ENCODE data around the gene RASSF5. TPM values are rescaled to one million over a fixed set of nuclear protein-coding genes. Genes with fewer than 3 reads are reported as not detected.
A peak's percentile ranks its signal among the peaks of the same experiment; 100 is the strongest.

The RASSF5 gene
- total and polyA plus RNA-seq, 9 of the 15 experiments (the other 6 are each of a cell fraction or from before 2014, with no cell fraction given): 6.1 to 41.0 (median 25.2) TPM

DNA sequence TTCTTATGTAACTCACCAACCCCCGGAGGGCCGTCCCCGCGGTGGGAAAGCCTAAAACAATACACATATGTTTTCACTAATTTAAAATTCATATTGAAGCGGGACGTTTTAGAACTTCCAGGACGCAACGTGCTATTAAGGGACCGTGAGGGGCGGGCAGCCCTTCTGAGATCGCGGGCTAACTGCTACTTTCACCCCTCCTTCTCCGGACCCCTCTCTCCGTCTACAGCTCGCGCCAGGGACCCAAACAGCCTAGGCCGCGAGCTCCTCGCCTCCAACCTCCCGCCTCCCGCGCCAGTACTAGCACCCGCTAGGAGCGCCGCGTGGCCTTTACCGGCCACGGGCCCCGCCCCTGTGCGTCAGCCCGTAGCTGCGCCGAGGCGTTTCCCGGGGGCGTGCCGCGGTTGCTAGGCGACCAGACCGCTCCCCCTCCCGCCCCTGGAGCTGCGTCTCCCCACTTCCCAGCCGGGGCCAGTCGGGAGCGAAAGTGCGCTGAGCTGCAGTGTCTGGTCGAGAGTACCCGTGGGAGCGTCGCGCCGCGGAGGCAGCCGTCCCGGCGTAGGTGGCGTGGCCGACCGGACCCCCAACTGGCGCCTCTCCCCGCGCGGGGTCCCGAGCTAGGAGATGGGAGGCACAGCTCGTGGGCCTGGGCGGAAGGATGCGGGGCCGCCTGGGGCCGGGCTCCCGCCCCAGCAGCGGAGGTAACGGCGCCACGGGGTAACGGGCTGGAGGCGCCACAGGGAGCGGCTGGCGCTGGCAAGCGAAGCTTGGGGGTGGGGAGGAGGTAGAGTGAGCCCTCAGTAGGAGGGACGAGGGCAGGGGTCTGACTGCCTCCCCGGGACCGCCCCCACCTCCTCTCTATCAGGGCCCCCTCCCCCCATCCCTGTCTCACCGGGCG is 128.0 kb downstream of the RASSF5 start, which contains the start of gene DYRK3 (continued):
- TF ChIP-seq DPF2 (IDR thresholded peaks at IDR 0.05) (peak; percentile 37; the same call in 1 of the 2 replicates), PBX2 (CRISPR knock-in tag; IDR thresholded peaks at IDR 0.05; ENCODE audit: low read depth) (no peak), PBX2 (tag; conservative IDR thresholded peaks at IDR 0.05; ENCODE audit: low read depth) (no peak), TGIF2 (CRISPR knock-in tag; IDR thresholded peaks at IDR 0.05) (peak; percentile 94; the same call in 1 of the 2 replicates), TAF7 (tag; IDR thresholded peaks at IDR 0.05) (no peak), ELF1 (tag; IDR thresholded peaks at IDR 0.05) (peak; percentile 48; the same call in 1 of the 2 replicates), MAX (CRISPR knock-in tag; IDR thresholded peaks at IDR 0.05) (peak; percentile 99), RFX7 (CRISPR knock-in tag; IDR thresholded peaks at IDR 0.05) (no peak), ZNF384 (IDR thresholded peaks at IDR 0.05; ENCODE audit: low read depth, low read length) (no peak), HOMEZ (CRISPR knock-in tag; IDR thresholded peaks at IDR 0.05) (no peak), ZNF41 (CRISPR knock-in tag; conservative IDR thresholded peaks at IDR 0.05) (no peak), PCBP1 (IDR thresholded peaks at IDR 0.05; ENCODE audit: low read depth, low read length, poor library complexity, severe bottlenecking) (peak; percentile 61), SMARCA4 (IDR thresholded peaks at IDR 0.05) (0 out of 2 replicates have a peak, but pooled peaks have one; percentile 23)
- TF ChIP-seq, protein P1, sequence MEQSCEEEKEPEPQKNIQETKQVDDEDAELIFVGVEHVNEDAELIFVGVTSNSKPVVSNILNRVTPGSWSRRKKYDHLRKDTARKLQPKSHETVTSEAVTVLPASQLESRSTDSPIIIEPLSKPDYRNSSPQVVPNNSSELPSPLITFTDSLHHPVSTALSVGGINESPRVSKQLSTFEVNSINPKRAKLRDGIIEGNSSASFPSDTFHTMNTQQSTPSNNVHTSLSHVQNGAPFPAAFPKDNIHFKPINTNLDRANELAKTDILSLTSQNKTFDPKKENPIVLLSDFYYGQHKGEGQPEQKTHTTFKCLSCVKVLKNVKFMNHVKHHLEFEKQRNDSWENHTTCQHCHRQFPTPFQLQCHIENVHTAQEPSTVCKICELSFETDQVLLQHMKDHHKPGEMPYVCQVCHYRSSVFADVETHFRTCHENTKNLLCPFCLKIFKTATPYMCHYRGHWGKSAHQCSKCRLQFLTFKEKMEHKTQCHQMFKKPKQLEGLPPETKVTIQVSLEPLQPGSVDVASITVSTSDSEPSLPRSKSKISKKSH (CRISPR knock-in tag; IDR thresholded peaks at IDR 0.05): no peak
- TF ChIP-seq, protein P2, sequence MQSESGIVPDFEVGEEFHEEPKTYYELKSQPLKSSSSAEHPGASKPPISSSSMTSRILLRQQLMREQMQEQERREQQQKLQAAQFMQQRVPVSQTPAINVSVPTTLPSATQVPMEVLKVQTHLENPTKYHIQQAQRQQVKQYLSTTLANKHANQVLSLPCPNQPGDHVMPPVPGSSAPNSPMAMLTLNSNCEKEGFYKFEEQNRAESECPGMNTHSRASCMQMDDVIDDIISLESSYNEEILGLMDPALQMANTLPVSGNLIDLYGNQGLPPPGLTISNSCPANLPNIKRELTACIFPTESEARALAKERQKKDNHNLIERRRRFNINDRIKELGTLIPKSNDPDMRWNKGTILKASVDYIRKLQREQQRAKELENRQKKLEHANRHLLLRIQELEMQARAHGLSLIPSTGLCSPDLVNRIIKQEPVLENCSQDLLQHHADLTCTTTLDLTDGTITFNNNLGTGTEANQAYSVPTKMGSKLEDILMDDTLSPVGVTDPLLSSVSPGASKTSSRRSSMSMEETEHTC (IDR thresholded peaks at IDR 0.05): no peak
- TF ChIP-seq, protein P3, sequence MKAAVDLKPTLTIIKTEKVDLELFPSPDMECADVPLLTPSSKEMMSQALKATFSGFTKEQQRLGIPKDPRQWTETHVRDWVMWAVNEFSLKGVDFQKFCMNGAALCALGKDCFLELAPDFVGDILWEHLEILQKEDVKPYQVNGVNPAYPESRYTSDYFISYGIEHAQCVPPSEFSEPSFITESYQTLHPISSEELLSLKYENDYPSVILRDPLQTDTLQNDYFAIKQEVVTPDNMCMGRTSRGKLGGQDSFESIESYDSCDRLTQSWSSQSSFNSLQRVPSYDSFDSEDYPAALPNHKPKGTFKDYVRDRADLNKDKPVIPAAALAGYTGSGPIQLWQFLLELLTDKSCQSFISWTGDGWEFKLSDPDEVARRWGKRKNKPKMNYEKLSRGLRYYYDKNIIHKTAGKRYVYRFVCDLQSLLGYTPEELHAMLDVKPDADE (conservative IDR thresholded peaks at IDR 0.05; ENCODE audit: control insufficient read depth, low read depth, low read length): peak; percentile 87
- TF ChIP-seq, protein P4, sequence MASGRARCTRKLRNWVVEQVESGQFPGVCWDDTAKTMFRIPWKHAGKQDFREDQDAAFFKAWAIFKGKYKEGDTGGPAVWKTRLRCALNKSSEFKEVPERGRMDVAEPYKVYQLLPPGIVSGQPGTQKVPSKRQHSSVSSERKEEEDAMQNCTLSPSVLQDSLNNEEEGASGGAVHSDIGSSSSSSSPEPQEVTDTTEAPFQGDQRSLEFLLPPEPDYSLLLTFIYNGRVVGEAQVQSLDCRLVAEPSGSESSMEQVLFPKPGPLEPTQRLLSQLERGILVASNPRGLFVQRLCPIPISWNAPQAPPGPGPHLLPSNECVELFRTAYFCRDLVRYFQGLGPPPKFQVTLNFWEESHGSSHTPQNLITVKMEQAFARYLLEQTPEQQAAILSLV (tag; IDR thresholded peaks at IDR 0.05): no peak

Data from K562 (cell line).